Daoy (cell line): Measurements from ENCODE around the gene KRTAP9-6. TPM values are rescaled to one million over a fixed set of nuclear protein-coding genes. Genes with fewer than 3 reads are reported as not detected.
A peak's percentile ranks its signal among the peaks of the same experiment; 100 is the strongest.
"Not testable (repeated sequence)": the region's sequence is repeated elsewhere in the genome, so short reads cannot be mapped to it uniquely, and the experiment has no call there.

ENCODE experiments used
- DNase-seq: peaks from one replicate; pipeline ENCODE4 v3.0.0-alpha.2; 2015; ENCODE audit warnings: low read depth
- total RNA-seq: library from RNA; depleted of rRNA; stranded (reverse); fragments of >200 nt; shearing (Covaris generic); gene quantifications from 2 replicates; pipeline ENCODE4 v1.2.3, GENCODE V29; 2014

Gene KRTAP9-6
- total RNA-seq, 1 experiment from 2014 or later = not detected

DNA sequence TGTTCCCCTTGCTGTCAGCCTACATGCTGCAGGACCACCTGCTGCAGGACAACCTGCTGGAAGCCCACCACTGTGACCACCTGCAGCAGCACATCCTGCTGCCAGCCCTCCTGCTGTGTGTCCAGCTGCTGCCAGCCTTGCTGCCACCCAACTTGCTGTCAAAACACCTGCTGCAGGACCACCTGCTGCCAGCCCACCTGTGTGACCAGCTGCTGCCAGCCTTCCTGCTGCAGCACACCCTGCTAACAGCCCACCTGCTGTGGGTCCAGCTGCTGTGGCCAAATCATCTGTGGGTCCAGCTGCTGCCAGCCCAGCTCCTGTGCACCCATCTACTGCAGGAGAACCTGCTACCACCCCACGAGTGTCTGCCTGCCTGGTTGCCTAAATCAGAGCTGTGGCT is 6.1 kb downstream of the KRTAP9-6 start:
- not testable (repeated sequence) for DNase-seq

- DNase-seq = no peak
Observed at GRCh38 chr17:41271858-41272257, 6.7 kb downstream of the KRTAP9-6 start.

DNA sequence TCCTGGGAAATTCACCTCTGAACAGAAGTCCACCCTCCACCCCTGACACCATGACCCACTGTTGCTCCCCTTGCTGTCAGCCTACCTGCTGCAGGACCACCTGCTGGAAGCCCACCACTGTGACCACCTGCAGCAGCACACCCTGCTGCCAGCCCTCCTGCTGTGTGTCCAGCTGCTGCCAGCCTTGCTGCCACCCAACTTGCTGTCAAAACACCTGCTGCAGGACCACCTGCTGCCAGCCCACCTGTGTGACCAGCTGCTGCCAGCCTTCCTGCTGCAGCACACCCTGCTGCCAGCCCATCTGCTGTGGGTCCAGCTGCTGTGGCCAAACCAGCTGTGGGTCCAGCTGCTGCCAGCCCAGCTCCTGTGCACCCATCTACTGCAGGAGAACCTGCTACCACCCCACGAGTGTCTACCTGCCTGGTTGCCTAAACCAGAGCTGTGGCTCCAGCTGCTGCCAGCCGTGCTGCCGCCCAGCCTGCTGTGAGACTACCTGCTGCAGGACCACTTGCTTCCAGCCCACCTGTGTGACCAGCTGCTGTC is 10.5 kb downstream of the KRTAP9-6 start, which contains the start of gene KRTAP9-7:
TSS of gene KRTAP9-7 (plus strand) at position 51 of the 543 bp plus-strand sequence. CDS start at position 51, 0 bp downstream.
- not testable (repeated sequence) for DNase-seq

DNA sequence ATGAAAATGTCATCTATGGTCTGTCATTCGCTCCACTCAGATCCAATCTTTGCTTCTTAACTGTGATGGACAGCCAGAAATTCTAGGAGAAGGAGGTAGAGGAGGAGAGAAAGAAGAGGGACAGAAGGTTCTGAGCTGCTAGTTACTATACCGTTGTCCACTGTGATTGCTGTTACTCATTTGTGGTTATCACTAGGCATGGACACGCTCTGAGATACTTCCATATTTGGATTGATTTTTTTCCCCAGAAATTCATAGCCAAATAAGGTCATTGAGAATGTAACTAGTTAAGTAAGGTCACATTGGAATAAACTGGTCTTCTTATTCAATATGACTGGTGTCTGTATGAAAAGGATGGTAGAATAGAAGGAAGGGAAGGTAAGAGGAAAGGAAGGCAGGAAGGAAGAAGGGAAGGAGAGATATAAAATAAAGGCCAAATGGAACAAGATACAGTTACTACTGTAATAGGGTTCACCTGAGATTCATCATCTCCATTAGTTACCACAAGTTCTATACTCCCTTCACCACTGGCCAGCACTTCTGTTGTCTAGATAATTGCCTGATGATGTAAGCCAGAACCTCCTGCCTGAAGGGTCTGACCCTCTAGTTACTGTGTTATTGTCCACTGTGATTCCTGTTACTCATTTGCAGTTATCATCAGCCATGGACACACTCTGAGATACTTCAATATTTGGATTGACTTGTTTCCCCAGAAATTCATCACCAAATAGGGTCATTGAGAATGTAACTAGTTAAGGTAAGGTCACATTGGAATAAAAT is 13.2 kb downstream of the KRTAP9-6 start:
- DNase-seq = no peak

GRCh38 chr17:41284043-41284442 is 18.9 kb downstream of the KRTAP9-6 start:
- no peak for DNase-seq

- DNase-seq = no peak
Observed at GRCh38 chr17:41284546-41284945, 19.4 kb downstream of the KRTAP9-6 start.

DNA sequence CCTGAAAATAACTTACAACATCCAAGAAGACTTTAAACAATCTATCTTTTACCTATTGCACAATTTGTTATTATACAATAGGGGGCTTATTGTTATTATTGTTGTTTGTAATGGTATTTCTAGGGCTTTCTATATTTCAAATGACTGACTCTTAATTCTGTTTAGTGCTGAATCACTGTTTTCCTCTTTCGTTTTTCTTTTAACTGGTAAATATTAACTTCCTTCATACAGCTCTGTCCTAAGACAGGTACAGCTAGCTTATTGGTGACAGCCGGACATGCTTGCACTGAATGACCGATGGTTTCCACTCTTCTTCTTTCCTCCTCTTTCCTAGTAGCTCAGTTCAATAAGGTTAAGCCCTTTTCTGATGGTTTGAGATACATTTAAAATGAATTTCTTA is 21.9 kb downstream of the KRTAP9-6 start:
- no peak for DNase-seq

DNA sequence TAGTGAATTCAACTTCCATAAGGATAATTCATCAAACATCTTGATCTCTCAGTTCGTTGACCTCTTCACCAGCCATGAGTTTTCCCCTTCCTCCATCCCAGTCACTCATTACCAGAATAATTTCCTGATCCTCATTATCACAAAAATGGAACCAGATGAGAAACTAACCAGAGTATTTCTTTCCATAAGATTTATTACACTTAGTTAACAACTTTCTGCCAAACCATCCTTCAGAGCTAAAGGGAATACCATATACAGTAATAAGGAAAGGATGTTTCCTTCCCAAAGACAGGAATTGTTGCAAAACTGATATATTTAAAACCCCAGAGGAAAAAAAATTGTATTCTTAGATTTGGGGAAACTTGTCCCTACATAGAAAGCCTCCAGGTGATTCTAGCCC is 28.8 kb downstream of the KRTAP9-6 start:
- DNase-seq = no peak

- no peak for DNase-seq
Observed at GRCh38 chr17:41296846-41297245, 31.7 kb downstream of the KRTAP9-6 start.

DNA sequence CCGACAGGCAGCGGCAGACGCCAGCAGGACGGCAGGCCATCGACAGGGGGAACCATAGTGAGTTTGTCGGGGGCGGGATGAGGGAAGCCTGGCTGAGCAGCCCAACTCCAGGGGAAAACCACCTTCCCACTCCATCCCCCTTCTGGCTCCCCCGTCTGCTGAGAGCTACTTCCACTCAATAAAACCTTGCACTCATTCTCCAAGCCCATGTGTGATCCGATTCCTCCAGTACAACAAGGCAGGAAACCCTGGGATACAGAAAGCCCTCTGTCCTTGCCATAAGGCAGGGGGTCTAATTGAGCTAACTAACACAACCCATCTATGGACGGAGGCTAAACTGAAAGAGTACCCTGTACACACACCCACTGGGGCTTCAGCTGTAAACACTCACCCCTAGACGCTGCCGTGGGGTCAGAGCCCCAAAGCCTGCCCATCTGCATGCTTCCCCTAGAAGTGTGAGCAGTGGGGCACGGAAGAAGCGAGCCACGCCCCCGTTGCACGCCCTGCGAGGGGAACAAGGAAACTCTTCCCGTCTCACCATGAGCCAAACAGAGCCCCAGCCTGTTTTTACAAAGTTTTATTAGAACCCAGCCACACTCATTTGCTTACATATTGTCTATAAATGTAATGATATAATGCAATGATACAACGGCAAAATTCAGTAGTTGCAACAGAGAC is 33.4 kb downstream of the KRTAP9-6 start:
- DNase-seq = no peak

DNA sequence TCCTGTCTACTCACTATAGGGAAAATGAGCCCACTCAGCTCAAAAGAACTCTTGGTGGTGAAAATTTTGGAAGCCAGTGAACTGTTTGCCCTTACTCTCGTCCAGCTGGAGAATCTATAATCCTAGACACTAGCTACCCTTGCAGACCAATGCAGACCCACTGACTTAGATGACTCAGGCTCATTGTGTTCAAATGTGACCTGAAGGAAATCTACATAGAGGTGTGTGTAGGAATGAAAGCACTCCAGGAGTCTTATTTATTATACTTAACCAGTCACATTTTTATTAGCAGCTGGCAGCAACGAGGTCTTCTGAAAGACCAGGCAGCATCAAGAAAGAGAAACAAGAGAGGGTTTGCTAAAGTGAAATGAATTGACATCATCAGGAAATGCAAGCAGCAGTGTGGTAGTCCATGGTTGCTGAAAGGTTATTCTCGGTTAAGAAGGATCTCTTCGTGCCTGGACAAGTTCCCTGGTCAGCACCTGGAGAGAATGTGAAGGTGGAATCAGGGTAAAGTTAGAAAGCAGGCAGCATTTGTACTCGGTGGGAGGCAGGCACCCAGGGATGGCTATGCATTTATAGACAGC is 36.1 kb downstream of the KRTAP9-6 start:
- no peak for DNase-seq

DNA sequence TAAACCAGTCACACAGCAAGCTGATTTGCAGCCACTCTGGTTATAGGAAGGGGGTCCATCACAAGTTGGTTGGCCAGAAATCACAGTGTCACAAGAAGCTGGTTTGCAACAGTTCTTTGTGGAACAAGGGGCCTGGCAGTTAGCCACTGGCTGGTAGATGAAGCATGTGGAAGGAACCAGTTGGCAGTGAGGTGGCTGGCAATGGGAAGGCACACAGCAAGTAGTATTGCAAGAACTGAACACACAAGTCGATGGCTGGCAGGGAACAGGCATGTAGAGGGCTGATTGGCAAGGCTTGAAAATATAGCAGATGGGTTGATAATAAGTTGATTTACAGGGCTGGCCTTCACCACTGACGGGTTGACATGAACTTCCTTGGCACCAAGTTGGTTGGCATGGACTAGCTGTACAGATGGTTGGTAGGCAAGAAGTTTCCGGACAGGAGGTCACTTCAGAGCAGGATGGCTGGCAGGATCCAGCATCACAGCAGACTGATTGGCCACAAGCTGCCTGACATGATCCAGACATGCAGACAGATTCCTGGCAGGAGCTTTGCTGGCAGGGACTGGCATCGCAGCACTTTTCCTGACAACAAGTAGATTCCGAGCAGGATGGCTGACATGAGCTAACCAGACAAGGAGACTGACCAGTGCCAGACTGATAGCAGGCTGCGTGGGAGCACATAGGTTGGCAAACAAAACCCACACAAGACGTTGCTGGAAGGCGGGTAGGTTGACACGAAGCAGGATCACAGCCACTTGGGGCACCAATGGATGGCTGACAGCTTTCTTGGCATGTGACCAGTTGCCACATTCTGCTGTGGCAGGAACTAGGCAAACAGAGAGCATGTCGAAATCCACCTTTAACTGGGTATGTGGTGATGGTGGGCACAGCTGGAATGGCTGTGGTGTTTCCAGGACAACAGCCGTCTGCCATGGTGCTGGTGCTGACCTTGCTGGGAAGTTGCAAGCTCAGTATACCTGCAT is 37.0 kb downstream of the KRTAP9-6 start, which contains the start of gene KRTAP29-1:
TSS of gene KRTAP29-1 (minus strand) at position 936 of the 986 bp plus-strand sequence. CDS start at position 936, 0 bp downstream.
- no peak for DNase-seq

- DNase-seq = no peak
Observed at GRCh38 chr17:41302981-41303380, 37.8 kb downstream of the KRTAP9-6 start.

GRCh38 chr17:41304091-41304490 is 38.9 kb downstream of the KRTAP9-6 start:
- DNase-seq = no peak

DNA sequence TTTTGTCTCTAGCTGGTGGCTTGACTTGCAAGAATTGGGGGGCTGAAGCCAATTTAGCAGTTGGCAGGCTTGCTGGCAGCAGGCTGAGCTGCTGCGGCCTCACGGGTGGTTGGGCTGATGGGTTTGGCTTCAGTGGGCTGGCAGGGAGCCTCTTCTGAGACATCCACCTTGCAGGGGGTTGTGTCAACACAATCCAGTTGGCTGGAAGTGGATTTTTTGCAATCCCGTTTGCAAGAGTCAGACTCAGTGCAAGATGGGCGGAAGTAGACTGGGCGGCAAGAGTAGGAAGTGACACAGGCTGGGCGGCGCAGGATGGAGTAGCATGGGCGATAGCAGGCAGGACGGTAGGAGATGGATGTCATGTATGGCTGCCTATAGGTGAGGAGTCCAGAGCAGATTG is 42.5 kb downstream of the KRTAP9-6 start:
- DNase-seq = peak; percentile 95

- no peak for DNase-seq
Observed at GRCh38 chr17:41308251-41308917, 43.2 kb downstream of the KRTAP9-6 start.

DNA sequence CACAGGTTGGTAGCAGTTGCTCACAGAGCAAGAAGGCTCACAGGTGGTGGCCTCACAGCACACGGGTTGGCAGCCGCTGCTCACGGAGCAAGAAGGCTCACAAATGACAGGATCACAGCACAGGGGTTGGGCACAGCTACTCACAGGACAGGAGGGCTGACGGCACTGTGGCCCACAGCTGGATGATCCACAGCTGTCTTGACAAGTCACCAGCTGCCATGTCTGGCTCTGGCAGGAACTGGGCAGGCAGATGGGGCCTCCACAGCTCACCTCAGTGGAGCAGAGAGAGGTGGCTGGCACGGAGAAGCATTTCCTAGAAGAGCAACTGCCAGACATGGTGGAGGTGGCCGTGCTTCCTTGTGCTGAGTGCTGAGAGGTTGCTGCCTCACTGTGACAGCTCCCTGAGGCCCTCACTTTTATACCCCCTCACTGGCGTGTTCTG is 43.8 kb downstream of the KRTAP9-6 start, which contains the start of gene KRTAP16-1:
TSS of gene KRTAP16-1 (minus strand) at position 392 of the 442 bp plus-strand sequence. CDS start at position 336, 56 bp downstream.
- DNase-seq = no peak

- DNase-seq = no peak
Observed at GRCh38 chr17:41311111-41311510, 45.9 kb downstream of the KRTAP9-6 start.

GRCh38 chr17:41315204-41315794 is 50.1 kb downstream of the KRTAP9-6 start, which contains the start of gene KRTAP17-1:
Gene KRTAP17-1 (minus strand): TSS chr17:41315710. CDS start chr17:41315650, 60 bp downstream.
- DNase-seq = no peak
